Measurements from ENCODE around the gene SCN3A.

Gene SCN3A

DNA sequence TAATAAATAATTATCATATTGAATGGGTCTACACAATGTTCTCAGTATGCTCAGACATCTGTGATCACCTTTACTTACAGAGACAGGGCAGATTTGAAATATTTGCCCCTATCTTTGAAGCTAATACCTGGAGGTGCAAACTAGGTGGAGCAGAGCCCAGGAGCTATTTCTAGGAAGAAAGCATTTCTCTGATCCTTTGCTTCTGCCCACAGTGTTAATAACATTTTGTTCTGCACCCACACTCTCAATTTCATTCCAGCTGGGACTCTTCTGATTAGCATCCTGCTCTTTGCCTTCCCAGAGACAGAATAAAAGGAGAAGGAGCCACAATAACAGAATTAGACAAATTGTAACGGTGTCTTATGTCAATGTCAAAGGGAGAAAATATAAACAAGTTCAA, 23.7 kb upstream of the SCN3A start:
- no peak for ATAC-seq
- no peak for TF ChIP-seq RARB (CRISPR knock-in tag; IDR thresholded peaks at IDR 0.05)
- TF ChIP-seq GLIS3 (CRISPR knock-in tag; IDR thresholded peaks at IDR 0.05): no peak
- TF ChIP-seq, protein P1, sequence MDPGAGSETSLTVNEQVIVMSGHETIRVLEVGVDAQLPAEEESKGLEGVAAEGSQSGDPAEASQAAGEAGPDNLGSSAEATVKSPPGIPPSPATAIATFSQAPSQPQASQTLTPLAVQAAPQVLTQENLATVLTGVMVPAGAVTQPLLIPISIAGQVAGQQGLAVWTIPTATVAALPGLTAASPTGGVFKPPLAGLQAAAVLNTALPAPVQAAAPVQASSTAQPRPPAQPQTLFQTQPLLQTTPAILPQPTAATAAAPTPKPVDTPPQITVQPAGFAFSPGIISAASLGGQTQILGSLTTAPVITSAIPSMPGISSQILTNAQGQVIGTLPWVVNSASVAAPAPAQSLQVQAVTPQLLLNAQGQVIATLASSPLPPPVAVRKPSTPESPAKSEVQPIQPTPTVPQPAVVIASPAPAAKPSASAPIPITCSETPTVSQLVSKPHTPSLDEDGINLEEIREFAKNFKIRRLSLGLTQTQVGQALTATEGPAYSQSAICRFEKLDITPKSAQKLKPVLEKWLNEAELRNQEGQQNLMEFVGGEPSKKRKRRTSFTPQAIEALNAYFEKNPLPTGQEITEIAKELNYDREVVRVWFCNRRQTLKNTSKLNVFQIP (CRISPR knock-in tag; IDR thresholded peaks at IDR 0.05; ENCODE audit: borderline replicate concordance, low read depth): no peak
- no peak for TF ChIP-seq TCF4 (CRISPR knock-in tag; IDR thresholded peaks at IDR 0.05; ENCODE audit: borderline replicate concordance)
- TF ChIP-seq ZFP3 (CRISPR knock-in tag; IDR thresholded peaks at IDR 0.05): no peak
- no peak for TF ChIP-seq ZNF8 (CRISPR knock-in tag; IDR thresholded peaks at IDR 0.05)
- TF ChIP-seq ZNF70 (CRISPR knock-in tag; IDR thresholded peaks at IDR 0.05): no peak
- TF ChIP-seq ZC3H10 (CRISPR knock-in tag; IDR thresholded peaks at IDR 0.05): no peak

DNA sequence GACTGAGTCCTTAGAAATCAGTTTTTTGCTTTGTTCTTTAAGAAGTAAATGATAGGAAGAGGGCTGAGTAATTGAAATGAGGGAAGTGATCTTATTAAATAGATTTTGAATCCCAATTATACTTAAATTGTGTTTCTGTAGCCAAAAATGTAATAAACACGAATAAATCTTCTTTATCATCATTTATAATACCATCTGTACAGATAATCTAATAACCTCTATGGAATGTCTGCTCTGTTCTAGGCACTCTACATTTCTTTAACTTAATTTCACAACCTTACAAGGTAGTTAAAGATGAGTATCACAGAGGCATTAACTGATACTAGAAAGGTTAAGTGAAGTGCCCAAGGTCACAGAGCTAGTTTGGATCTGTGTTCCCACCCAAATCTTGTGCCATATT, 21.1 kb upstream of the SCN3A start:
- ATAC-seq: no peak
- TF ChIP-seq TCF4 (CRISPR knock-in tag; IDR thresholded peaks at IDR 0.05; ENCODE audit: borderline replicate concordance): peak; percentile 61; the same call in 1 of the 2 replicates
- no peak for TF ChIP-seq ZNF565 (CRISPR knock-in tag; conservative IDR thresholded peaks at IDR 0.05; ENCODE audit: low read depth)
- TF ChIP-seq ARNTL (CRISPR knock-in tag; IDR thresholded peaks at IDR 0.05; ENCODE audit: borderline replicate concordance, low read depth): no peak
- no peak for TF ChIP-seq BACH2 (CRISPR knock-in tag; IDR thresholded peaks at IDR 0.05; ENCODE audit: borderline replicate concordance)
- TF ChIP-seq TOX (CRISPR knock-in tag; IDR thresholded peaks at IDR 0.05; ENCODE audit: borderline replicate concordance): no peak
- TF ChIP-seq ZNF70 (CRISPR knock-in tag; IDR thresholded peaks at IDR 0.05): no peak
- TF ChIP-seq, protein P2, sequence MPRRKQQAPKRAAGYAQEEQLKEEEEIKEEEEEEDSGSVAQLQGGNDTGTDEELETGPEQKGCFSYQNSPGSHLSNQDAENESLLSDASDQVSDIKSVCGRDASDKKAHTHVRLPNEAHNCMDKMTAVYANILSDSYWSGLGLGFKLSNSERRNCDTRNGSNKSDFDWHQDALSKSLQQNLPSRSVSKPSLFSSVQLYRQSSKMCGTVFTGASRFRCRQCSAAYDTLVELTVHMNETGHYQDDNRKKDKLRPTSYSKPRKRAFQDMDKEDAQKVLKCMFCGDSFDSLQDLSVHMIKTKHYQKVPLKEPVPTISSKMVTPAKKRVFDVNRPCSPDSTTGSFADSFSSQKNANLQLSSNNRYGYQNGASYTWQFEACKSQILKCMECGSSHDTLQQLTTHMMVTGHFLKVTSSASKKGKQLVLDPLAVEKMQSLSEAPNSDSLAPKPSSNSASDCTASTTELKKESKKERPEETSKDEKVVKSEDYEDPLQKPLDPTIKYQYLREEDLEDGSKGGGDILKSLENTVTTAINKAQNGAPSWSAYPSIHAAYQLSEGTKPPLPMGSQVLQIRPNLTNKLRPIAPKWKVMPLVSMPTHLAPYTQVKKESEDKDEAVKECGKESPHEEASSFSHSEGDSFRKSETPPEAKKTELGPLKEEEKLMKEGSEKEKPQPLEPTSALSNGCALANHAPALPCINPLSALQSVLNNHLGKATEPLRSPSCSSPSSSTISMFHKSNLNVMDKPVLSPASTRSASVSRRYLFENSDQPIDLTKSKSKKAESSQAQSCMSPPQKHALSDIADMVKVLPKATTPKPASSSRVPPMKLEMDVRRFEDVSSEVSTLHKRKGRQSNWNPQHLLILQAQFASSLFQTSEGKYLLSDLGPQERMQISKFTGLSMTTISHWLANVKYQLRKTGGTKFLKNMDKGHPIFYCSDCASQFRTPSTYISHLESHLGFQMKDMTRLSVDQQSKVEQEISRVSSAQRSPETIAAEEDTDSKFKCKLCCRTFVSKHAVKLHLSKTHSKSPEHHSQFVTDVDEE (CRISPR knock-in tag; IDR thresholded peaks at IDR 0.05): no peak
- no peak for TF ChIP-seq ZC3H10 (CRISPR knock-in tag; IDR thresholded peaks at IDR 0.05)
- TF ChIP-seq ZFP30 (CRISPR knock-in tag; IDR thresholded peaks at IDR 0.05): no peak
- TF ChIP-seq, protein P1 (CRISPR knock-in tag; IDR thresholded peaks at IDR 0.05; ENCODE audit: borderline replicate concordance, low read depth): no peak
- no peak for TF ChIP-seq OSR1 (CRISPR knock-in tag; IDR thresholded peaks at IDR 0.05)
- no peak for TF ChIP-seq CSDC2 (CRISPR knock-in tag; IDR thresholded peaks at IDR 0.05)
- TF ChIP-seq, protein P3, sequence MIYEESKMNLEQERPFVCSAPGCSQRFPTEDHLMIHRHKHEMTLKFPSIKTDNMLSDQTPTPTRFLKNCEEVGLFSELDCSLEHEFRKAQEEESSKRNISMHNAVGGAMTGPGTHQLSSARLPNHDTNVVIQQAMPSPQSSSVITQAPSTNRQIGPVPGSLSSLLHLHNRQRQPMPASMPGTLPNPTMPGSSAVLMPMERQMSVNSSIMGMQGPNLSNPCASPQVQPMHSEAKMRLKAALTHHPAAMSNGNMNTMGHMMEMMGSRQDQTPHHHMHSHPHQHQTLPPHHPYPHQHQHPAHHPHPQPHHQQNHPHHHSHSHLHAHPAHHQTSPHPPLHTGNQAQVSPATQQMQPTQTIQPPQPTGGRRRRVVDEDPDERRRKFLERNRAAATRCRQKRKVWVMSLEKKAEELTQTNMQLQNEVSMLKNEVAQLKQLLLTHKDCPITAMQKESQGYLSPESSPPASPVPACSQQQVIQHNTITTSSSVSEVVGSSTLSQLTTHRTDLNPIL (CRISPR knock-in tag; IDR thresholded peaks at IDR 0.05; ENCODE audit: low read depth): peak; percentile 42; the same call in 1 of the 2 replicates
- TF ChIP-seq, protein P4, sequence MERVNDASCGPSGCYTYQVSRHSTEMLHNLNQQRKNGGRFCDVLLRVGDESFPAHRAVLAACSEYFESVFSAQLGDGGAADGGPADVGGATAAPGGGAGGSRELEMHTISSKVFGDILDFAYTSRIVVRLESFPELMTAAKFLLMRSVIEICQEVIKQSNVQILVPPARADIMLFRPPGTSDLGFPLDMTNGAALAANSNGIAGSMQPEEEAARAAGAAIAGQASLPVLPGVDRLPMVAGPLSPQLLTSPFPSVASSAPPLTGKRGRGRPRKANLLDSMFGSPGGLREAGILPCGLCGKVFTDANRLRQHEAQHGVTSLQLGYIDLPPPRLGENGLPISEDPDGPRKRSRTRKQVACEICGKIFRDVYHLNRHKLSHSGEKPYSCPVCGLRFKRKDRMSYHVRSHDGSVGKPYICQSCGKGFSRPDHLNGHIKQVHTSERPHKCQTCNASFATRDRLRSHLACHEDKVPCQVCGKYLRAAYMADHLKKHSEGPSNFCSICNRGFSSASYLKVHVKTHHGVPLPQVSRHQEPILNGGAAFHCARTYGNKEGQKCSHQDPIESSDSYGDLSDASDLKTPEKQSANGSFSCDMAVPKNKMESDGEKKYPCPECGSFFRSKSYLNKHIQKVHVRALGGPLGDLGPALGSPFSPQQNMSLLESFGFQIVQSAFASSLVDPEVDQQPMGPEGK (CRISPR knock-in tag; IDR thresholded peaks at IDR 0.05; ENCODE audit: borderline replicate concordance): no peak
- no peak for TF ChIP-seq ZFP3 (CRISPR knock-in tag; IDR thresholded peaks at IDR 0.05)
- TF ChIP-seq PPARA (CRISPR knock-in tag; IDR thresholded peaks at IDR 0.05; ENCODE audit: borderline replicate concordance): no peak
- TF ChIP-seq, protein P5, sequence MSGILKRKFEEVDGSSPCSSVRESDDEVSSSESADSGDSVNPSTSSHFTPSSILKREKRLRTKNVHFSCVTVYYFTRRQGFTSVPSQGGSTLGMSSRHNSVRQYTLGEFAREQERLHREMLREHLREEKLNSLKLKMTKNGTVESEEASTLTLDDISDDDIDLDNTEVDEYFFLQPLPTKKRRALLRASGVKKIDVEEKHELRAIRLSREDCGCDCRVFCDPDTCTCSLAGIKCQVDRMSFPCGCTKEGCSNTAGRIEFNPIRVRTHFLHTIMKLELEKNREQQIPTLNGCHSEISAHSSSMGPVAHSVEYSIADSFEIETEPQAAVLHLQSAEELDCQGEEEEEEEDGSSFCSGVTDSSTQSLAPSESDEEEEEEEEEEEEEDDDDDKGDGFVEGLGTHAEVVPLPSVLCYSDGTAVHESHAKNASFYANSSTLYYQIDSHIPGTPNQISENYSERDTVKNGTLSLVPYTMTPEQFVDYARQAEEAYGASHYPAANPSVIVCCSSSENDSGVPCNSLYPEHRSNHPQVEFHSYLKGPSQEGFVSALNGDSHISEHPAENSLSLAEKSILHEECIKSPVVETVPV (CRISPR knock-in tag; IDR thresholded peaks at IDR 0.05): peak; percentile 67; the same call in 1 of the 2 replicates
- peak; percentile 97 for TF ChIP-seq ISL1 (CRISPR knock-in tag; IDR thresholded peaks at IDR 0.05)
- TF ChIP-seq ZNF8 (CRISPR knock-in tag; IDR thresholded peaks at IDR 0.05): no peak
- TF ChIP-seq RARB (CRISPR knock-in tag; IDR thresholded peaks at IDR 0.05): no peak
- TF ChIP-seq SNAI2 (CRISPR knock-in tag; IDR thresholded peaks at IDR 0.05): peak; percentile 23; the same call in 1 of the 2 replicates
- TF ChIP-seq ESRRG (CRISPR knock-in tag; IDR thresholded peaks at IDR 0.05): 0 out of 2 replicates have a peak, but pooled peaks have one; percentile 62
- TF ChIP-seq GLIS3 (CRISPR knock-in tag; IDR thresholded peaks at IDR 0.05): no peak
